GM12878 (cell line): Measurements from ENCODE around the gene MAP2K2. TPM values are rescaled to one million over a fixed set of nuclear protein-coding genes. Genes with fewer than 3 reads are reported as not detected.

Experiments used
- ATAC-seq: fragments of 200-7000 bp; cut with Tn5 transposase; 3 replicates; pipeline ENCODE4 v1.9.1; 2020; ENCODE audit warnings: mild to moderate bottlenecking, moderate library complexity
- BruUV-seq: library from RNA; stranded (reverse); fragments of 400-500 nt; replicated peaks from 2 replicates; lab custom pipeline; 2021; lab: Mats Ljungman, UMichigan
- CTCF ChIA-PET: fragments of 300-600 bp; sonication (Branson Sonifier 250); formaldehyde crosslinking; extraction: SDS; loops from one replicate; lab custom pipeline; 2021; ENCODE audit warnings: inconsistent platforms; lab: Yijun Ruan, JAX
- POLR2A ChIA-PET: fragments of 350-600 bp; formaldehyde crosslinking; extraction: SDS; loops from one replicate; lab custom pipeline; 2021; ENCODE audit warnings: inconsistent platforms; lab: Charles Lee
- RAD21 ChIA-PET: fragments of 300-600 bp; sonication (Branson Sonifier 250); formaldehyde crosslinking; loops from one replicate; lab custom pipeline; 2023; ENCODE audit warnings: antibody characterized with exemption; ENCODE audit not compliant: unreplicated experiment; lab: Charles Lee
- SMC1A ChIA-PET: fragments of 300-600 bp; sonication (Branson Sonifier 250); formaldehyde crosslinking; loops from one replicate; lab custom pipeline; 2023; ENCODE audit not compliant: unreplicated experiment, uncharacterized antibody; lab: Charles Lee
- DNase-seq: peaks from one replicate; pipeline ENCODE4 v3.0.0-alpha.2; 2011; ENCODE audit warnings: low read depth, low spot score
- FAIRE-seq: peaks from 3 replicates; lab custom pipeline; 2011; peaks lifted over from hg19 to GRCh38; lab: Jason Lieb, UNC
- H2AFZ ChIP-seq: 2 replicates; pipeline ENCODE4 v1.6.0; 2011; ENCODE audit warnings: low read depth, low read length, control low read depth; ENCODE audit not compliant: control insufficient read depth
- H3K27ac ChIP-seq: 2 replicates; pipeline ENCODE4 v1.5.1; 2011; ENCODE audit warnings: control low read depth; ENCODE audit not compliant: control insufficient read depth, insufficient read depth
- H3K27me3 ChIP-seq, 2 experiments: replicated peaks in 1 of 2; 2 replicates each; pipeline versions ENCODE4 v1.6.0 to v1.6.1; 2011; ENCODE audit warnings: low read length in 1 of 2; ENCODE audit not compliant: control insufficient read depth in 2 of 2, insufficient read depth in 2 of 2
- H3K36me3 ChIP-seq, 2 experiments: 2 replicates each; pipeline ENCODE4 v1.5.1; 2011; ENCODE audit warnings: low read length in 1 of 2; ENCODE audit not compliant: control insufficient read depth in 2 of 2, insufficient read depth in 2 of 2
- H3K4me1 ChIP-seq: 2 replicates; pipeline ENCODE4 v1.6.1; 2011; ENCODE audit warnings: mild to moderate bottlenecking, low read length, moderate library complexity, mixed read lengths; ENCODE audit not compliant: control insufficient read depth, insufficient read depth
- H3K4me2 ChIP-seq: 2 replicates; pipeline ENCODE4 v1.6.0; 2011; ENCODE audit warnings: control low read depth; ENCODE audit not compliant: control insufficient read depth, insufficient read depth
- H3K4me3 ChIP-seq: fragments of 200-600 bp; sonication (generic); 2 replicates; pipeline ENCODE4 v1.5.1; 2016
- H3K79me2 ChIP-seq: 2 replicates; pipeline ENCODE4 v1.6.0; 2011; ENCODE audit warnings: low read length; ENCODE audit not compliant: control insufficient read depth, insufficient read depth
- H3K9ac ChIP-seq: 2 replicates; pipeline ENCODE4 v1.8.0; 2011; ENCODE audit warnings: low read length, control low read depth, mixed read lengths; ENCODE audit not compliant: control insufficient read depth, insufficient read depth
- H3K9me3 ChIP-seq: replicated peaks from 3 replicates; pipeline ENCODE4 v1.5.1; 2011; ENCODE audit warnings: mild to moderate bottlenecking, low read length; ENCODE audit not compliant: control insufficient read depth, insufficient read depth
- H4K20me1 ChIP-seq: 2 replicates; pipeline ENCODE4 v1.6.0; 2011; ENCODE audit not compliant: control insufficient read depth, insufficient read depth
- GATAD2B ChIP-seq: fragments of 450-650 bp; conservative IDR thresholded peaks from 2 replicates; pipeline ENCODE4 v1.6.1; 2017; ENCODE audit warnings: low read depth, mild to moderate bottlenecking, moderate library complexity
- MTA3 ChIP-seq: IDR thresholded peaks from 2 replicates; pipeline ENCODE4 v1.6.1; 2012; ENCODE audit warnings: low read length, inconsistent platforms, borderline replicate concordance
- PKNOX1 ChIP-seq: fragments of 450-650 bp; IDR thresholded peaks from 2 replicates; pipeline ENCODE4 v1.6.1; 2016; ENCODE audit warnings: mild to moderate bottlenecking
- SPI1 ChIP-seq: IDR thresholded peaks from 2 replicates; pipeline ENCODE4 v1.6.1; 2011; ENCODE audit warnings: low read depth, mild to moderate bottlenecking, low read length, moderate library complexity, borderline replicate concordance; ENCODE audit not compliant: insufficient read depth
- ZNF384 ChIP-seq: IDR thresholded peaks from 2 replicates; pipeline ENCODE4 v1.6.1; 2012; ENCODE audit warnings: low read depth, mild to moderate bottlenecking, low read length, improper control_type of control experiment, borderline replicate concordance
- WGBS: methylation state at CpG from one replicate; pipeline ENCODE4 v1.1.6; 2016; ENCODE audit warnings: low lambda C conversion rate; ENCODE audit not compliant: insufficient replicate concordance, insufficient coverage; ENCODE audit errors: missing lambda C conversion rate; 5-methylcytosine and 5-hydroxymethylcytosine counted together
- in situ Hi-C: fragments of 300-500 bp; cut with MboI; formaldehyde crosslinking; loops from 9 replicates; pipeline ENCODE4 v1.14.3; 2018; ENCODE audit warnings: mixed read lengths
- intact Hi-C: fragments of 100-400 bp; cut with micrococcal nuclease; formaldehyde crosslinking; loops from one replicate; pipeline ENCODE4 v1.14.2; 2022; ENCODE audit not compliant: unreplicated experiment
- polyA plus RNA-seq, 11 experiments: library from polyadenylated mRNA; depleted of rRNA in 4 of 11; unstranded in 6 of 11; stranded (reverse) in 5 of 11; fragments of >200 nt; fragmentation: Nextera tagmentation in 4 of 11; fragmentation: Illumina TruSeq in 1 of 11; extraction: Ambion mirVana in 4 of 11; extraction: Trizol in 1 of 11; gene quantifications; 1 replicate in 1 of 11; 2 replicates in 10 of 11; pipeline versions ENCODE4 v1.2.1 to v1.2.3, GENCODE V29; 2011 to 2016; ENCODE audit warnings: inconsistent platforms in 2 of 11, missing spikeins in 2 of 11, low read depth in 1 of 11
- total RNA-seq, 4 experiments: library from RNA; depleted of rRNA in 3 of 4; stranded (reverse); fragments of >200 nt in 3 of 4; fragmentation: Illumina TruSeq in 1 of 4; extraction: Trizol in 1 of 4; gene quantifications; 2 replicates each; pipeline versions ENCODE4 v1.2.1 to v1.2.3, GENCODE V29; 2013 to 2021

Gene MAP2K2
- total and polyA plus RNA-seq, 10 of the 15 experiments (the other 5 are each of a cell fraction or from before 2014, with no cell fraction given) = 1.00 to 210 (median 53.5) TPM

DNA sequence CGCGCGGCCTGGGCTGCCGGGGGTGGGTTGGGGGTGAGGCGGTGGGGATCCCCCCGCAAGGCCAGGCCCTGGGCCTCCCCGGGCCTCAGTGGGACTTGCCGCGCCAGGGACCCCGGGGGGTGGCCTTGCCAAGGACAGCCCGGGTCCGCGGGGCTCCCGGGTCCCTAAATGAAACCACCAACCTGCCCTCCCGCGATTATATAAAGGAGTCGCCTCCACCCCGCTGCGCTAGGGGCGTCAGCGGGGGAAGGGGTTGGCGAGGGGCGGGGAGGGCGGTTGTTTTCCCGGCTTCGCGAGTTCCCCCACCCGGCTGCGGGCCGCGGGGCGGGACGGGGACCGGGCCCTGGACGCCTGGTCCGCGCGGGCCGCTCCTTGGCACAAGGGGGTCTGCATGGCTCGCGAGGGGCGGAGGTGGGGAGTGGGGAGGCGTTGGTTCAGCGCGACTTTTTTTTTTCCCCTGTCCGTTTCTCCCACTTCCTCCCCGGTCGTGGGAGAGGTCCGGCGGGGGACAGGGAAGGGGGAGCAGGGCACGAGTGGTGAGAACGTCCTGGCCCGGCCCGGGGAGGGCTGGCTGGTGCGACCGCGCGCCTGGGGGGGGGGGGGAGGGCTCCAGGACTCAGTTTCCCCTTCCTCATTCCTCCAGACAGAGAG, 56.4 kb downstream of the MAP2K2 start:
- no peak for TF ChIP-seq PKNOX1
- TF ChIP-seq SPI1 = peak; percentile 58; the same call in 1 of the 2 replicates
- TF ChIP-seq ZNF384 = peak; percentile 36; the same call in 1 of the 2 replicates
- no peak for TF ChIP-seq MTA3
- TF ChIP-seq GATAD2B = peak; percentile 32; the same call in 1 of the 2 replicates
- Histone ChIP-seq H3K27ac (no peak overlapping the region), H4K20me1 (peaks cover 5% of the 10 kb centered on the region; the same call in 1 of the 2 replicates), H3K36me3 (peaks cover 2 to 4% of the 10 kb centered on the region in 2 experiments; a peak in 3 of 4 replicates), H3K9ac (peak overlapping the region; percentile 54; the same call in 1 of the 2 replicates), H3K79me2 (peaks cover 26% of the 10 kb centered on the region), H3K27me3 (no peaks in the 10 kb centered on the region; a peak in 1 of 4 replicates), H3K4me1 (peaks cover 12% of the 10 kb centered on the region), H3K4me2 (peak overlapping the region; percentile 79), H3K4me3 (peak overlapping the region; percentile 88), H3K9me3 (no peaks in the 10 kb centered on the region), H2AFZ (peak overlapping the region; percentile 39)
- DNase-seq (no peak), ATAC-seq (peak; percentile 2), FAIRE-seq (no peak)
- in situ Hi-C loops (no loop called here), intact Hi-C loops (loop anchor here (2.0 to 10.0 kb wide), 3 partner anchors 47 to 117 kb away; partner anchors contain the start of genes ANKRD24, EEF2 and SIRT6)
- WGBS = 3% methylated on average over 28 of the region's 58 CpGs
- POLR2A ChIA-PET = interaction anchor here (0.6 to 2.8 kb wide), 4 partner anchors 10 to 1107 kb away, joined by 3 to 8 read pairs (median 3); partner anchors contain the start of gene EBI3
- CTCF ChIA-PET = no interaction called here
- SMC1A ChIA-PET = no interaction called here
- RAD21 ChIA-PET = interaction anchor here (1.0 to 1.5 kb wide), 2 partner anchors 11 to 80 kb away, joined by 3 read pairs; no protein-coding TSS in a partner anchor
- no TSS peak for BruUV-seq
